Natural killer cell (primary cell): ENCODE results near the gene ST3GAL4. TPM values are rescaled to one million over a fixed set of nuclear protein-coding genes. Genes with fewer than 3 reads are reported as not detected.

Source experiments
- ATAC-seq, 3 donors: fragments of 150-1000 bp in 2 of 3; fragments of 200-7000 bp in 1 of 3; cut with Tn5 transposase; 1 replicate in 1 of 3; 2 replicates in 2 of 3; pipeline ENCODE4 v1.10.0; 2021; ENCODE audit warnings: mild to moderate bottlenecking in 2 of 3, moderate library complexity in 2 of 3
- DNase-seq, 2 donors: peaks; one replicate each; pipeline versions ENCODE4 v3.0.0 to v3.0.0-alpha.2; 2013 to 2021; ENCODE audit warnings: mixed read lengths in 1 of 2
- H3K27ac ChIP-seq: one replicate; pipeline ENCODE4 v1.5.1; 2013; ENCODE audit warnings: mild to moderate bottlenecking, low read length
- H3K27me3 ChIP-seq: one replicate; pipeline ENCODE4 v1.6.1; 2013; ENCODE audit warnings: low read length; ENCODE audit not compliant: control insufficient read depth, insufficient read depth
- H3K36me3 ChIP-seq: one replicate; pipeline ENCODE4 v1.6.1; 2013; ENCODE audit warnings: low read length; ENCODE audit not compliant: control insufficient read depth, insufficient read depth
- H3K4me1 ChIP-seq: one replicate; pipeline ENCODE4 v1.6.1; 2013; ENCODE audit warnings: low read length; ENCODE audit not compliant: control insufficient read depth, insufficient read depth
- H3K4me3 ChIP-seq: one replicate; pipeline ENCODE4 v1.5.1; 2013; ENCODE audit warnings: low read length
- H3K9me3 ChIP-seq: one replicate; pipeline ENCODE4 v1.6.1; 2013; ENCODE audit warnings: low read length; ENCODE audit not compliant: control insufficient read depth, insufficient read depth
- H3K27ac Mint-ChIP-seq, 2 donors: one replicate each; pipeline ENCODE4 v1.8.0; 2022; ENCODE audit warnings: mild to moderate bottlenecking in 2 of 2, mixed read lengths in 2 of 2, moderate library complexity in 1 of 2
- H3K27me3 Mint-ChIP-seq, 2 donors: one replicate each; pipeline ENCODE4 v1.8.0; 2022; ENCODE audit warnings: low read depth in 2 of 2, mixed read lengths in 2 of 2
- H3K36me3 Mint-ChIP-seq: one replicate; pipeline ENCODE4 v1.8.0; 2022; ENCODE audit warnings: mixed read lengths
- H3K4me1 Mint-ChIP-seq, 2 donors: one replicate each; pipeline ENCODE4 v1.8.0; 2022; ENCODE audit warnings: mixed read lengths in 2 of 2
- H3K4me3 Mint-ChIP-seq: one replicate; pipeline ENCODE4 v1.8.0; 2022; ENCODE audit warnings: mild to moderate bottlenecking, moderate library complexity, mixed read lengths
- H3K9me3 Mint-ChIP-seq, 2 donors: one replicate each; pipeline ENCODE4 v1.8.0; 2022; ENCODE audit warnings: mixed read lengths in 2 of 2
- CTCF ChIP-seq: fragments of 200-600 bp; IDR thresholded peaks from one replicate; pipeline ENCODE4 v1.8.0; 2022; ENCODE audit warnings: antibody characterized with exemption
- WGBS: methylation state at CpG from one replicate; pipeline ENCODE4 v1.1.7; 2013; ENCODE audit warnings: missing lambda C conversion rate; ENCODE audit not compliant: insufficient coverage; 5-methylcytosine and 5-hydroxymethylcytosine counted together
- intact Hi-C: fragments of 100-400 bp; cut with micrococcal nuclease; formaldehyde crosslinking; loops from one replicate; pipeline ENCODE4 v1.14.2; 2022
- total RNA-seq, 4 donors: library from RNA; stranded (reverse); fragments of 120-200 nt in 1 of 4; gene quantifications; one replicate each; pipeline versions ENCODE4 v1.2.3 to v1.2.4, GENCODE V29; 2013 to 2022

The ST3GAL4 gene
- total RNA-seq, 3 donors from 2014 or later (not counting 1 experiment from before 2014, with no cell fraction given): 43.3 to 57.6 (median 47.3) TPM

- H3K4me1 ChIP-seq: peaks cover 24% of the 10 kb centered on the region
- H3K4me3 ChIP-seq: no peak overlapping the region
- no peaks in the 10 kb centered on the region for H3K36me3 Mint-ChIP-seq
- H3K27ac ChIP-seq: no peak overlapping the region
- H3K27ac Mint-ChIP-seq: peak overlapping the region; percentile 87 to 91
- peak overlapping the region; percentile 75 for H3K4me3 Mint-ChIP-seq
- intact Hi-C loops: loop anchor here (1.0 kb wide), 1 partner anchor 82 kb away; no protein-coding TSS in a partner anchor
- ATAC-seq (peak; percentile 53 to 75 (median 64)), DNase-seq (peak in 1 of 2 donors; percentile 9)
- WGBS: 41% methylated on average over 8 of the region's 8 CpGs
- peaks cover 46% of the 10 kb centered on the region in 2 donors for H3K4me1 Mint-ChIP-seq
- H3K9me3 Mint-ChIP-seq: no peaks in the 10 kb centered on the region
- H3K9me3 ChIP-seq: no peaks in the 10 kb centered on the region
- no peaks in the 10 kb centered on the region for H3K27me3 ChIP-seq
- TF ChIP-seq CTCF: no peak
- no peaks in the 10 kb centered on the region for H3K36me3 ChIP-seq
- no peaks in the 10 kb centered on the region for H3K27me3 Mint-ChIP-seq
These were observed 36.6 kb downstream of the ST3GAL4 start for GRCh38 chr11:126391970-126392632.

- H3K9me3 ChIP-seq: no peaks in the 10 kb centered on the region
- peaks cover 24% of the 10 kb centered on the region for H3K4me1 ChIP-seq
- DNase-seq (no peak), ATAC-seq (peak; percentile 28 to 55 (median 36))
- H3K4me3 Mint-ChIP-seq: peak overlapping the region; percentile 75
- TF ChIP-seq CTCF: no peak
- H3K4me3 ChIP-seq: no peak overlapping the region
- intact Hi-C loops: loop anchor here (1.0 kb wide), 1 partner anchor 82 kb away; no protein-coding TSS in a partner anchor
- H3K27me3 Mint-ChIP-seq: no peaks in the 10 kb centered on the region
- peak overlapping the region; percentile 0 for H3K27ac ChIP-seq
- no peaks in the 10 kb centered on the region for H3K36me3 Mint-ChIP-seq
- H3K27ac Mint-ChIP-seq: peak overlapping the region; percentile 87 to 91
- H3K36me3 ChIP-seq: no peaks in the 10 kb centered on the region
- WGBS: 0% methylated on average over 1 of the region's 4 CpGs
- H3K4me1 Mint-ChIP-seq: peaks cover 48 to 49% of the 10 kb centered on the region in 2 donors
- H3K9me3 Mint-ChIP-seq: no peaks in the 10 kb centered on the region
- no peaks in the 10 kb centered on the region for H3K27me3 ChIP-seq
These were observed 37.1 kb downstream of the ST3GAL4 start for GRCh38 chr11:126392633-126393013.

DNA sequence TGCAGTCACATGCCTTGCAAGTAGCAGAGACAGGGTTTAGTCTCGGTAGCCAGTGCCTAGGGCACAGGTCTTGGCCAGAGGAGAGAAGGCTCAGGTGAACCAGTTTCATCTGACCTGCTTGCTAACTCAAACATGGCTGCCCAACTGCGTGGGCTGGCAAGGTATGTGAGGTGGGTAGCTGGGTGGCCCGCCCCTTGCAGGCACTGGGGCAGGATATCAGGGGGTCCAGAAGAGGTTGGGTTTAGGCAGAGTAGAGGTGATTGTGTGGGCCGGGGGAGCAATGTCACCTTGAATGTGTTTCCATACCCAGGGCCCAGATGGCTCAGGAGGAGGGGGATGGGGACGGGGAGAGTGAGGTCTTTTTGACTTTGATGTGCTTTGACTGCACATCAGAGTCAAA lies 37.7 kb downstream of the ST3GAL4 start:
- DNase-seq (no peak), ATAC-seq (no peak)
- Mint-ChIP-seq H3K27me3 (no peaks in the 10 kb centered on the region), H3K27ac (peak overlapping the region; percentile 87 to 91), H3K4me1 (peaks cover 47 to 53% of the 10 kb centered on the region in 2 donors), H3K36me3 (no peaks in the 10 kb centered on the region), H3K4me3 (peak overlapping the region; percentile 75), H3K9me3 (no peaks in the 10 kb centered on the region)
- Histone ChIP-seq H3K27ac (peak overlapping the region; percentile 0), H3K36me3 (no peaks in the 10 kb centered on the region), H3K9me3 (no peaks in the 10 kb centered on the region), H3K27me3 (no peaks in the 10 kb centered on the region), H3K4me1 (peaks cover 24% of the 10 kb centered on the region), H3K4me3 (no peak overlapping the region)
- TF ChIP-seq CTCF: no peak
- WGBS: 75% methylated on average over 5 of the region's 5 CpGs
- intact Hi-C loops: no loop called here
